Suppressor macrophage treated with lipopolysaccharide for 4 hours (primary cell): ENCODE results near the gene SLC24A4.

Experiments used
- DNase-seq: peaks from one replicate; pipeline ENCODE4 v3.0.0-alpha.2; 2020

The SLC24A4 gene

GRCh38 chr14:92460916-92461579, 138.1 kb downstream of the SLC24A4 start:
- peak; percentile 88 for DNase-seq

GRCh38 chr14:92461891-92462290, 138.9 kb downstream of the SLC24A4 start:
- no peak for DNase-seq

- no peak for DNase-seq
These were observed 139.6 kb downstream of the SLC24A4 start for GRCh38 chr14:92462568-92462967.

- DNase-seq: peak; percentile 22
These were observed 140.2 kb downstream of the SLC24A4 start for GRCh38 chr14:92463141-92463540.

GRCh38 chr14:92464156-92464555, 141.2 kb downstream of the SLC24A4 start:
- DNase-seq: no peak

- DNase-seq: no peak
These were observed 141.8 kb downstream of the SLC24A4 start for GRCh38 chr14:92464716-92465115.

- no peak for DNase-seq
These were observed 142.5 kb downstream of the SLC24A4 start for GRCh38 chr14:92465353-92466055.

GRCh38 chr14:92466059-92466458, 143.1 kb downstream of the SLC24A4 start:
- DNase-seq: peak; percentile 74

- no peak for DNase-seq
These were observed 146.6 kb downstream of the SLC24A4 start for GRCh38 chr14:92469515-92469914.

GRCh38 chr14:92470215-92470614, 147.2 kb downstream of the SLC24A4 start:
- DNase-seq: no peak

GRCh38 chr14:92470811-92471210, 147.8 kb downstream of the SLC24A4 start:
- no peak for DNase-seq

- no peak for DNase-seq
These were observed 149.0 kb downstream of the SLC24A4 start for GRCh38 chr14:92471919-92472318.

GRCh38 chr14:92472860-92473259, 149.9 kb downstream of the SLC24A4 start:
- DNase-seq: peak; percentile 73

GRCh38 chr14:92473261-92473968, 150.4 kb downstream of the SLC24A4 start:
- peak; percentile 89 for DNase-seq

- DNase-seq: no peak
These were observed 151.1 kb downstream of the SLC24A4 start for GRCh38 chr14:92473969-92474535.

- DNase-seq: no peak
These were observed 152.1 kb downstream of the SLC24A4 start for GRCh38 chr14:92475037-92475436.

- DNase-seq: peak; percentile 76
These were observed 152.7 kb downstream of the SLC24A4 start for GRCh38 chr14:92475451-92476187.

- no peak for DNase-seq
These were observed 157.9 kb downstream of the SLC24A4 start for GRCh38 chr14:92480856-92481255.

- no peak for DNase-seq
These were observed 158.4 kb downstream of the SLC24A4 start for GRCh38 chr14:92481386-92481785.

- peak; percentile 23 for DNase-seq
These were observed 159.0 kb downstream of the SLC24A4 start for GRCh38 chr14:92481811-92482555.

- DNase-seq: no peak
These were observed 159.8 kb downstream of the SLC24A4 start for GRCh38 chr14:92482621-92483319.
